Medulla oblongata (tissue), 1 donor: ENCODE measurements around the gene SLC7A8.
"Not testable (repeated sequence)": the region's sequence is repeated elsewhere in the genome, so short reads cannot be mapped to it uniquely, and the experiment has no call there.

ENCODE experiments used
- DNase-seq: peaks from one replicate; pipeline ENCODE4 v3.0.0-alpha.2; 2015; ENCODE audit errors: extremely low spot score

SLC7A8 gene

GRCh38 chr14:23183479-23183878 lies at the start of gene SLC7A8:
Gene SLC7A8 (minus strand): TSS chr14:23183660. CDS start chr14:23182914, 746 bp downstream.
- DNase-seq = peak; percentile 46

GRCh38 chr14:23232241-23232808 lies 48.9 kb upstream of the SLC7A8 start:
- DNase-seq = not testable (repeated sequence)

- DNase-seq = no peak
These were observed 45.4 kb upstream of the SLC7A8 start for GRCh38 chr14:23228812-23229211.

GRCh38 chr14:23227566-23227965 lies 44.1 kb upstream of the SLC7A8 start:
- DNase-seq = no peak

- DNase-seq = not testable (repeated sequence)
These were observed 41.5 kb upstream of the SLC7A8 start for GRCh38 chr14:23224958-23225357.

- no peak for DNase-seq
These were observed 35.6 kb upstream of the SLC7A8 start for GRCh38 chr14:23219075-23219474.

GRCh38 chr14:23217032-23218020 lies 33.9 kb upstream of the SLC7A8 start:
- no peak for DNase-seq

- no peak for DNase-seq
These were observed 32.0 kb upstream of the SLC7A8 start for GRCh38 chr14:23215421-23215820.

- peak; percentile 4 for DNase-seq
These were observed 26.4 kb upstream of the SLC7A8 start for GRCh38 chr14:23209651-23210423.

- no peak for DNase-seq
These were observed 24.9 kb upstream of the SLC7A8 start for GRCh38 chr14:23208324-23208723.

GRCh38 chr14:23207146-23207540 lies 23.7 kb upstream of the SLC7A8 start:
- DNase-seq = no peak

GRCh38 chr14:23206422-23207145 lies 23.1 kb upstream of the SLC7A8 start:
- no peak for DNase-seq

- DNase-seq = no peak
These were observed 18.5 kb upstream of the SLC7A8 start for GRCh38 chr14:23202001-23202400.

- not testable (repeated sequence) for DNase-seq
These were observed 15.7 kb upstream of the SLC7A8 start for GRCh38 chr14:23199141-23199540.

GRCh38 chr14:23196487-23196886 lies 13.0 kb upstream of the SLC7A8 start:
- not testable (repeated sequence) for DNase-seq

GRCh38 chr14:23195552-23196101 lies 12.2 kb upstream of the SLC7A8 start:
- no peak for DNase-seq

- DNase-seq = no peak
These were observed 10.0 kb upstream of the SLC7A8 start for GRCh38 chr14:23193432-23193831.

- DNase-seq = no peak
These were observed 4.5 kb upstream of the SLC7A8 start for GRCh38 chr14:23187925-23188324.

- peak; percentile 70 for DNase-seq
These were observed 3.6 kb upstream of the SLC7A8 start for GRCh38 chr14:23186913-23187654.

- DNase-seq = no peak
These were observed 1.6 kb upstream of the SLC7A8 start for GRCh38 chr14:23185063-23185462.

- no peak for DNase-seq
These were observed 346 bp downstream of the SLC7A8 start for GRCh38 chr14:23183158-23183470.
